Stimulated activated CD4-positive, alpha-beta T cell treated with anti-CD3 and anti-CD28 coated beads, TNF-alpha, amount 100 ng/mL, for 48 hours (primary cell): ENCODE measurements around the gene AP5S1.

ENCODE experiments used
- DNase-seq, 3 donors: peaks; one replicate each; pipeline ENCODE4 v3.0.0-alpha.2; 2020; ENCODE audit warnings: low read depth in 3 of 3

Gene AP5S1, protein sequence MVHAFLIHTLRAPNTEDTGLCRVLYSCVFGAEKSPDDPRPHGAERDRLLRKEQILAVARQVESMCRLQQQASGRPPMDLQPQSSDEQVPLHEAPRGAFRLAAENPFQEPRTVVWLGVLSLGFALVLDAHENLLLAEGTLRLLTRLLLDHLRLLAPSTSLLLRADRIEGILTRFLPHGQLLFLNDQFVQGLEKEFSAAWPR

DNA sequence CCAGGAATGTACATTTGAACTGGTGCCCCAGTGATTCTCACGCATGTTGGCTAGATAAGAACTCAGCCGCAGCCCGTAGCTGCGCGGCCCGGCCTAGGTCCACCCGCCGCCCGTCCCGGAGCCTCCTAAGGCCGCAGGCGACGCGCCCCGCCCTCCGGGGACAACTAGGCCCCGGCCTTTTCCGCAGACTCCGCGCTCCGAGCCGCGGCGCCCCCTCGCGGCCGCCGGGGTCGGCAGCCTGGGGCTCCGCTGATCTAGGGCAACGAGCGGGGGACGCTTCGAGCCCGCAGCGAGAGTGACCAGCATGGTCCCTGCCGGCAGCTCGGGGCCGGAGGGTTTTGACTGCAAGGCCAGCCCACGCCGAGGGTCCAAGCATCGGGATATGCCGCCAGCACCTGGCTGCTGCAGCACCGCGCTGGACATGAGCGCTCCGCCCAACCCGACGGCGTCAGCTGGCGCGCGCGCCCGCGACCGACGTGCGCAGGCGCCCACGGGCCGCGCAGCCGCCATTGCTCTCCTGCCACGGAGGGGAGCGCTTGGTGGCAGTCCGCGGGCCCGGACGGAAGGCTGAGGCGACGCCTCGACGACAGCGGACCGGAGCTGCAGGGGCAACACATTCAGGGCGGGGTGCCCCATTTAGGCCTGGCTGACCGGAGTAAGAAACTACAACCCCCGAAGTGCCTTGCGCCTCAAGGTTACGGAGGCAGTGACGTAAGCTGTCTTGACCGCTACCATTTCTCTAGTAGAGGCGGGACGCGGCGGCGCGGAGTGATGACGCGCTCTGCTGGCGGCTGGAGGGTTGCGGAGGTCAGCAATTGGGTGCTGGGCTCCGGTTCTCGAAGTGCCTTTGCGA is at the start of gene AP5S1:
AP5S1 (plus strand) TSS at position 500 of the 853 bp plus-strand sequence. CDS start 1,571 bp downstream, outside the sequence.
- peak; percentile 82 to 89 (median 83) for DNase-seq

GRCh38 chr20:3771552-3772058 is 48.7 kb upstream of the AP5S1 start:
- no peak for DNase-seq

GRCh38 chr20:3775457-3776108 is 44.8 kb upstream of the AP5S1 start:
- no peak for DNase-seq

- DNase-seq, result no peak
Measured at GRCh38 chr20:3777381-3777715, 43.0 kb upstream of the AP5S1 start.

GRCh38 chr20:3777716-3778629 is 42.4 kb upstream of the AP5S1 start:
- no peak for DNase-seq

DNA sequence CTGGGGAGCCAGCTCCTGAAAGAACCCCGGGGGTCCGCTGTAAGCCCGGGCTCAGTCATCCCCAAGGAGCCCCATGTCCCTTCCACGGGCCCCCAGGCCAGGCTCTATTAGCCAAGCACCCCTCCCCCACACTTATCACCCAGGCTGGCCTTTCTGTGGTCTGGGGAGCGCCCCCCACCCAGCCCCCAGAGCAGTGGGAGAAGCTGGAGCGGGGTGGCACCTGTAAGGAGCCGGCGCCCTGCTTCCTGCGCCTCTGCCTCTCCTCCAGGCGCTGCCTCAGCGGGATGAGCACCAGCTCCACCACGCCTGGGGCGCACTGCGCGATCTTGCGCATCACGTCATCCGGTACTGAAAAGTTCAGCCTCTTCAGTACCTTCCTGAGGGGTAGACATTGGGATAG is 41.4 kb upstream of the AP5S1 start:
- DNase-seq, result no peak

- DNase-seq, result no peak
Measured at GRCh38 chr20:3781153-3781910, 39.0 kb upstream of the AP5S1 start, which contains the start of gene SPEF1. TSS of gene SPEF1 (minus strand) at chr20:3781448. CDS start at chr20:3781287, 161 bp downstream.

- DNase-seq, result no peak
Measured at GRCh38 chr20:3782597-3782996, 37.8 kb upstream of the AP5S1 start.

DNA sequence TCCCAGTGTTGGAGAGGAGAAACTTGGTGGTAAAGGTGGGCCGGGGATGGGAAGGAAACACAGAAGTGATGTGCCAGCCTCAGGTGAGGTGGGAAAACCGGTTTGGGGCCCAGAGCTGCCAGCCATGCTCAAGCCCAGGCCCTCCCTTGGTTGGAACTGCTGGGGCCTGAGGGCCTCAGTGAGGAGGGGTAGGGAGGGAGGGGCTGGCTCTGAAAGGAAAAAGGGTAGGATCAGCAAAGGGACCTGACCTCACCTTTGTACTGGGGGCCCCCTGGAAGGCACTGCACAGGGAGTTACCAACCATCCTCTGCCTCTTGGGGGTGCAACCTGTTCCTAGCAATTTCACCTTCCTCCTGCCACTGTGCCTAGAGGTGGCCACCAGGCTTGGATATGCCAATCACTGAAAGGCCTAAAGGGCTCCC is 37.3 kb upstream of the AP5S1 start:
- DNase-seq, result no peak

GRCh38 chr20:3783511-3784195 is 36.7 kb upstream of the AP5S1 start:
- DNase-seq, result no peak

DNA sequence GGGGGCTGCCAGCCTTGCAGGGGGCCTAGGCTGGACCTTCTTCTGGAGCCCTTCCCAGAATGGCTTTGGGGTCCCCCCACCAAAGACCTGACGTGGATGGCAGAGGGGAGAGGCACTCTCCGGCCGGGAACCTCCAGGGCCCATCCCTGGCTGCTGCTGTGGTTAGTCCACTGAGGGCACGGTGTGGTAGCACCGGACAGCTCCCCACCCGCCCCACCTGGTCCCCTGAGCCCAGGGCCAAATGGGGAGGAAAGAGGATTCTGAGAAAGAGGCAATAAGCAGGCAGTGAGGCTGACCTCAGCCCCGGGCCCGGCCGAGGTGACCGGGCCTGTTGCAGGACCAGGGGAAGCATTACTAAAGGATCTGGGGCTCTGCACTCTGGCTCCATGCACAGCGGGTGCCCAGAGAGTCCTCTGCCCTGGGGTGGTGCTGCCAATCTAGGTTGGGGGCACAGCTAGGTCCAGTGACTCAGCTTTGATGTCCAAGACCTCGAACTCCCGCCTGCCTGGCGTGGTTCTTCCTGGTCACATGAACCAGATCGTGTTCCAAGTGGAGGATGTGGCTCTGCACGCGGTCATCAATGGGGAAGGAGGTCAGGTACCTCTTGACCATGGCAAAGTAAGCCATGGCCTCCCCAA is 36.0 kb upstream of the AP5S1 start:
- DNase-seq, result no peak

- DNase-seq, result no peak
Measured at GRCh38 chr20:3784863-3785239, 35.5 kb upstream of the AP5S1 start.

- no peak for DNase-seq
Measured at GRCh38 chr20:3785240-3786125, 34.9 kb upstream of the AP5S1 start.

- DNase-seq, result no peak
Measured at GRCh38 chr20:3786126-3786484, 34.2 kb upstream of the AP5S1 start.

DNA sequence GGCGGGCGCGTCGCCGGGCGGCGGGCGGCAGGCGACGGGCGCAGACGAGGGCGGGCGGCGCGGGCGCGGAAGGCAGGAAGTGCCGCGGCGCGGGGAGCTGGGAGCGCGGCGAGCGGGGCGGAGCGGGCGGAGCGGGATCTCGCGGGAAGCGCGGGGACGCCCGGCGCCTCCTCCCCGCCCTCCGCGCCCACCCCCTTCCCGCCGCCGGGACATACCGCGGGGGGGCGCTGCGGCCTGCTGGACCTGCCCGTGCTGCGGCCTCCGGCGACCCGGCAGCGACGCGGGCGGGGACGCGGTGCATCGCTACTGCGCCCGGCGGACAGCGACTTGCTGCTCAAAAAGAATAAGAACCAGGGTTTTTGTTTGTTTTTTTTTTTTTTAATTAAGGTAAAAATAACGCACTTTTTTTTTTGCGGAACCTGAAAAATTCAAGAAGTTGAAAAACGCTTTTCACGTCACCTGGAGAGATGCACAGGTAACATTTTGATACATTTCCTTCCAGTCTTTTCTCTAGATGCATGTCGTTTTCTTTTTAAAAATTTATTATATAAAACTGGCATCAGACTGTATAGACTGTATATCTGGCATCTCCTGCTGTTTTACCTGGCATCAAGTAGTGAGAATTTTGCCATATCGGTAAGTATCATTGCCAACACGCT is 33.6 kb upstream of the AP5S1 start, which contains the start of gene CENPB:
CENPB (minus strand) TSS at position 76 of the 659 bp plus-strand sequence. CDS start 257 bp downstream, outside the sequence.
- DNase-seq, result peak; percentile 77 to 90 (median 81)

DNA sequence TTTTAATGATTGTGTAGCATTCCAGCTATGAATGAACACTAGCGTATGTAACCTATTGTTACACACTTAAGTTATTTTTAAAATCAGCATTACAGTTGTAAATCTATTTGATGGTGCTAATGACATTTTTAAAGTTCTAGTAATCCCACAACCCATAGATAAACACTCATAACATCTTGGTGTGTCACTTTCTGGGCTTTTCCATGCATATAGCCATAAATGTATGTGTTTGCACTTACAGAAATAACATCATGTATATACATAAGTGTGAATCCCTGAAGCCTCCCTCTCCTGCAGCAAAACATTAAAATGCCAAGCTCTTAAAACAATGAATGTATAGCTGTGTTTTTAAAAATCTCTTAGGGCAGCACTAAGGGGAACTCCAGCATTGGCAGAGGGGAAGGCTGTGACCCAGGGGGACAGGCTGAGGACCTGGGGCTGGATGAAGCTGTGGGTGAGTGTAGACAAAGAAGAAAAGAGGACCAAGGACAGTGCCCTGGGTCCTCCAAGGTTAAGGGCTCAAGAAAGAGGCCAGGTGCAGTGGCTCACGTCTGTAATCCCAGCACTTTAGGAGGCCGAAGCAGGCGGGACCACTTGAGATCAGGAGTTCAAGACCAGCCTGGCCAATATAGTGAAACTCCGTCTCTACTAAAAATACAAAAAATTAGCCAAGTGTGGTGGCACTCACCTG is 32.9 kb upstream of the AP5S1 start:
- no peak for DNase-seq

- DNase-seq, result no peak
Measured at GRCh38 chr20:3788685-3789155, 31.6 kb upstream of the AP5S1 start.
